SK-N-SH treated with all-trans-retinoic acid at 6 μM for 48 hours (cell line): ENCODE measurements around the gene SHB.

Experiments used
- ARNTL ChIP-seq: fragments of 450-650 bp; formaldehyde crosslinking; IDR thresholded peaks from 2 replicates; pipeline ENCODE4 v1.5.0; 2020; ENCODE audit warnings: low read depth, mild to moderate bottlenecking, moderate library complexity, borderline replicate concordance
- CSDC2 ChIP-seq: fragments of 250-450 bp; sonication (Bioruptor Pico); IDR thresholded peaks from 2 replicates; pipeline ENCODE4 v1.5.0; 2020; ENCODE audit warnings: mild to moderate bottlenecking, moderate library complexity
- ISL1 ChIP-seq: fragments of 250-450 bp; sonication (Bioruptor Pico); IDR thresholded peaks from 2 replicates; pipeline ENCODE4 v2.1.2; 2022; ENCODE audit warnings: mild to moderate bottlenecking, moderate library complexity
- SNAI2 ChIP-seq: fragments of 250-450 bp; sonication (Bioruptor Pico); IDR thresholded peaks from 2 replicates; pipeline ENCODE4 v1.5.0; 2020; ENCODE audit warnings: mild to moderate bottlenecking, moderate library complexity
- TCF4 ChIP-seq: fragments of 250-450 bp; sonication (Bioruptor Pico); IDR thresholded peaks from 2 replicates; pipeline ENCODE4 v1.8.0; 2021; ENCODE audit warnings: mild to moderate bottlenecking, moderate library complexity, borderline replicate concordance
- TOX ChIP-seq: fragments of 250-450 bp; sonication (Bioruptor Pico); IDR thresholded peaks from 2 replicates; pipeline ENCODE4 v1.8.0; 2021; ENCODE audit warnings: mild to moderate bottlenecking, moderate library complexity, borderline replicate concordance
- ZC3H10 ChIP-seq: fragments of 250-450 bp; sonication (Bioruptor Pico); IDR thresholded peaks from 2 replicates; pipeline ENCODE4 v1.5.1; 2021; ENCODE audit warnings: mild to moderate bottlenecking, moderate library complexity
- ZFP3 ChIP-seq: fragments of 250-450 bp; sonication (Bioruptor Pico); IDR thresholded peaks from 2 replicates; pipeline ENCODE4 v1.5.0; 2020; ENCODE audit warnings: mild to moderate bottlenecking, moderate library complexity
- ZFP30 ChIP-seq: fragments of 450-650 bp; formaldehyde crosslinking; IDR thresholded peaks from 2 replicates; pipeline ENCODE4 v1.5.0; 2022; ENCODE audit warnings: mild to moderate bottlenecking, moderate library complexity
- TF ChIP-seq, protein P1 (sequence below): fragments of 250-450 bp; sonication (Bioruptor Pico); IDR thresholded peaks from 2 replicates; pipeline ENCODE4 v1.8.0; 2020; ENCODE audit warnings: mild to moderate bottlenecking, moderate library complexity, borderline replicate concordance
- TF ChIP-seq, protein P2 (sequence below): fragments of 250-450 bp; sonication (Bioruptor Pico); IDR thresholded peaks from 2 replicates; pipeline ENCODE4 v1.8.0; 2021; ENCODE audit warnings: low read depth, mild to moderate bottlenecking, moderate library complexity, borderline replicate concordance

DNA sequence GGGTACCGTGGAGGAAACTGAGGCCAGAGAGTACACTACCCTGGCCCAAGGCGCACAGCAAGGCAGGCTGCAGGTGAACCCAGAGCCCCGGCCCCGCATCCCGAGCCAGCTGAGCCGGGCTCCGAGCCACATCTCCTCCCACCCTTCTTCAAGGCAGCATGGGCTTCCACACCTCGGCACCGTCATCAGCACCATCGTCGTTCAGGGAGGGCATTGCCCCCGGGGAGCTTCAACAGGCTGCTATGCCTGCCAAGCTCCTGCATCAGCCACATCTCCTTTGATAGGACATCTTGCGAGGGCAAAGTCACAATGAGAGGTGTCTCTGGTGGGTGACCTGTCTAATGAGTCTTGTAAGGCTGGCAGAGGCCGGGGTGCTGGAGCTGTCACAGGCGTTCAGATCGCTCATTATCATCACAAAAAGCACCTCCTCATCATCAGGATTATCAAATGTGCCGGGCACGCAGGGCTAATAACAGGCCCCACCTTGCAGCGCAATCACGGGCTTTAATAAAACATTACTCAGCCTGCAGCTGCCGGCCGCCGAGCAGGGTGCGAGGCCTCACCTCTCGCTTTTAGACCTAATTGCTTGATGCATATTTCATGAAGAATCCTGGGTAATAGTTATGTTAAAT lies 145.1 kb downstream of the SHB start:
- TF ChIP-seq ZFP3 (no peak), TCF4 (CRISPR knock-in tag) (no peak), SNAI2 (CRISPR knock-in tag) (no peak), ZFP30 (CRISPR knock-in tag) (no peak), ZC3H10 (no peak), CSDC2 (CRISPR knock-in tag) (no peak), TOX (no peak), ARNTL (CRISPR knock-in tag) (no peak), ISL1 (no peak)
- TF ChIP-seq, protein P1, sequence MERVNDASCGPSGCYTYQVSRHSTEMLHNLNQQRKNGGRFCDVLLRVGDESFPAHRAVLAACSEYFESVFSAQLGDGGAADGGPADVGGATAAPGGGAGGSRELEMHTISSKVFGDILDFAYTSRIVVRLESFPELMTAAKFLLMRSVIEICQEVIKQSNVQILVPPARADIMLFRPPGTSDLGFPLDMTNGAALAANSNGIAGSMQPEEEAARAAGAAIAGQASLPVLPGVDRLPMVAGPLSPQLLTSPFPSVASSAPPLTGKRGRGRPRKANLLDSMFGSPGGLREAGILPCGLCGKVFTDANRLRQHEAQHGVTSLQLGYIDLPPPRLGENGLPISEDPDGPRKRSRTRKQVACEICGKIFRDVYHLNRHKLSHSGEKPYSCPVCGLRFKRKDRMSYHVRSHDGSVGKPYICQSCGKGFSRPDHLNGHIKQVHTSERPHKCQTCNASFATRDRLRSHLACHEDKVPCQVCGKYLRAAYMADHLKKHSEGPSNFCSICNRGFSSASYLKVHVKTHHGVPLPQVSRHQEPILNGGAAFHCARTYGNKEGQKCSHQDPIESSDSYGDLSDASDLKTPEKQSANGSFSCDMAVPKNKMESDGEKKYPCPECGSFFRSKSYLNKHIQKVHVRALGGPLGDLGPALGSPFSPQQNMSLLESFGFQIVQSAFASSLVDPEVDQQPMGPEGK (CRISPR knock-in tag), result no peak
- TF ChIP-seq, protein P2, sequence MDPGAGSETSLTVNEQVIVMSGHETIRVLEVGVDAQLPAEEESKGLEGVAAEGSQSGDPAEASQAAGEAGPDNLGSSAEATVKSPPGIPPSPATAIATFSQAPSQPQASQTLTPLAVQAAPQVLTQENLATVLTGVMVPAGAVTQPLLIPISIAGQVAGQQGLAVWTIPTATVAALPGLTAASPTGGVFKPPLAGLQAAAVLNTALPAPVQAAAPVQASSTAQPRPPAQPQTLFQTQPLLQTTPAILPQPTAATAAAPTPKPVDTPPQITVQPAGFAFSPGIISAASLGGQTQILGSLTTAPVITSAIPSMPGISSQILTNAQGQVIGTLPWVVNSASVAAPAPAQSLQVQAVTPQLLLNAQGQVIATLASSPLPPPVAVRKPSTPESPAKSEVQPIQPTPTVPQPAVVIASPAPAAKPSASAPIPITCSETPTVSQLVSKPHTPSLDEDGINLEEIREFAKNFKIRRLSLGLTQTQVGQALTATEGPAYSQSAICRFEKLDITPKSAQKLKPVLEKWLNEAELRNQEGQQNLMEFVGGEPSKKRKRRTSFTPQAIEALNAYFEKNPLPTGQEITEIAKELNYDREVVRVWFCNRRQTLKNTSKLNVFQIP (CRISPR knock-in tag), result no peak
